Small intestine (tissue), 7 donors: ENCODE results near the gene ERF. TPM values are rescaled to one million over a fixed set of nuclear protein-coding genes. Genes with fewer than 3 reads are reported as not detected.
A peak's percentile ranks its signal among the peaks of the same experiment; 100 is the strongest.

Source experiments
- DNase-seq, 2 donors: peaks; one replicate each; pipeline versions ENCODE4 v3.0.0 to v3.0.0-alpha.2; 2013
- FAIRE-seq: peaks from 2 replicates; lab custom pipeline; 2012; peaks lifted over from hg19 to GRCh38; lab: Jason Lieb, UNC
- H3K27ac ChIP-seq, 3 donors: one replicate each; pipeline ENCODE4 v1.5.1; 2013; ENCODE audit warnings: low read length in 2 of 3, mild to moderate bottlenecking in 2 of 3, control low read depth in 1 of 3, inconsistent platforms in 1 of 3, low read depth in 1 of 3, moderate library complexity in 1 of 3
- H3K27me3 ChIP-seq, 3 donors: one replicate each; pipeline ENCODE4 v1.6.1; 2013; ENCODE audit warnings: low read length in 3 of 3, inconsistent platforms in 1 of 3; ENCODE audit not compliant: control insufficient read depth in 3 of 3, insufficient read depth in 3 of 3
- H3K36me3 ChIP-seq, 3 donors: one replicate each; pipeline ENCODE4 v1.6.1; 2013; ENCODE audit warnings: low read length in 3 of 3, inconsistent platforms in 1 of 3, low read depth in 1 of 3, mild to moderate bottlenecking in 1 of 3, moderate library complexity in 1 of 3; ENCODE audit not compliant: control insufficient read depth in 3 of 3, insufficient read depth in 2 of 3
- H3K4me1 ChIP-seq, 3 donors: one replicate each; pipeline ENCODE4 v1.6.1; 2013; ENCODE audit warnings: low read length in 2 of 3, inconsistent platforms in 1 of 3, low read depth in 1 of 3, mild to moderate bottlenecking in 1 of 3, moderate library complexity in 1 of 3; ENCODE audit not compliant: control insufficient read depth in 3 of 3, insufficient read depth in 2 of 3
- H3K4me3 ChIP-seq, 3 donors: one replicate each; pipeline ENCODE4 v1.5.1; 2013; ENCODE audit warnings: low read length in 3 of 3, control low read depth in 1 of 3, inconsistent platforms in 1 of 3, low read depth in 1 of 3, mild to moderate bottlenecking in 1 of 3, moderate library complexity in 1 of 3
- H3K9me3 ChIP-seq, 2 donors: one replicate each; pipeline ENCODE4 v1.6.1; 2013; ENCODE audit warnings: low read depth in 1 of 2, low read length in 1 of 2; ENCODE audit not compliant: control insufficient read depth in 2 of 2, insufficient read depth in 1 of 2
- WGBS, 3 donors: extraction: QIAGEN DNeasy Blood & Tissue Kit; methylation state at CpG; one replicate each; pipeline ENCODE4 v1.1.7; 2013; 5-methylcytosine and 5-hydroxymethylcytosine counted together
- polyA plus RNA-seq, 4 donors: library from polyadenylated mRNA; stranded (reverse) in 3 of 4; unstranded in 1 of 4; fragments of 200-250 nt in 3 of 4; fragments of 120-200 nt in 1 of 4; gene quantifications; one replicate each; pipeline versions ENCODE4 v1.2.1 to v1.2.3, GENCODE V29; 2013
- donor health status: healthy with polysubstance abuse.
- donor health status: control.
- donor health status: control.
- donor health status: Bipolar disorder and iron deficiency.
- donor health status: healthy.

Gene ERF
- polyA plus RNA-seq, 4 donors = 28.6 to 60.7 (median 41.7) TPM

- H3K4me1 ChIP-seq = peaks cover 0 to 37% (median 6%) of the 10 kb centered on the region in 3 donors
- no peak for FAIRE-seq
Measured at GRCh38 chr19:42272535-42272897, 17.6 kb upstream of the ERF start.

GRCh38 chr19:42271861-42272534 lies 17.1 kb upstream of the ERF start:
- peaks cover 3 to 57% (median 7%) of the 10 kb centered on the region in 3 donors for H3K36me3 ChIP-seq
- H3K9me3 ChIP-seq = no peaks in the 10 kb centered on the region
- H3K27ac ChIP-seq = peak overlapping the region in 1 of 3 donors; percentile 86
- no peak for FAIRE-seq
- DNase-seq = no peak
- no peak overlapping the region for H3K4me3 ChIP-seq
- WGBS, 3 donors = 92 to 94% (median 93%) methylated on average over 29 to 35 of the region's 35 CpGs
- H3K27me3 ChIP-seq = no peaks in the 10 kb centered on the region
- peaks cover 0 to 36% (median 7%) of the 10 kb centered on the region in 3 donors for H3K4me1 ChIP-seq

More at GRCh38 chr19:42272535-42272897, 17.6 kb upstream of the ERF start:
- H3K27ac ChIP-seq = no peak overlapping the region
- no peak overlapping the region for H3K4me3 ChIP-seq
- WGBS, 3 donors = 83 to 96% (median 92%) methylated on average over 7 to 9 of the region's 9 CpGs
- no peaks in the 10 kb centered on the region for H3K27me3 ChIP-seq
- no peaks in the 10 kb centered on the region for H3K9me3 ChIP-seq
- H3K36me3 ChIP-seq = peaks cover 3 to 62% (median 7%) of the 10 kb centered on the region in 3 donors
- DNase-seq = no peak

GRCh38 chr19:42271045-42271419 lies 16.1 kb upstream of the ERF start:
- Histone ChIP-seq H3K27ac (peak overlapping the region; percentile 86 to 91 (median 86)), H3K4me3 (peak overlapping the region in 2 of 3 donors; percentile 58 to 74), H3K27me3 (no peaks in the 10 kb centered on the region), H3K36me3 (peaks cover 3 to 48% (median 7%) of the 10 kb centered on the region in 3 donors), H3K4me1 (peaks cover 0 to 33% (median 7%) of the 10 kb centered on the region in 3 donors), H3K9me3 (no peaks in the 10 kb centered on the region)
- FAIRE-seq (no peak), DNase-seq (peak; percentile 60 to 79)
- 31 to 57% (median 37%) methylated on average over 3 of the region's 3 CpGs for WGBS, 3 donors

- peak in 1 of 2 donors; percentile 68 for DNase-seq
- peaks cover 3 to 42% (median 7%) of the 10 kb centered on the region in 3 donors for H3K36me3 ChIP-seq
- peak overlapping the region; percentile 58 to 74 (median 72) for H3K4me3 ChIP-seq
- H3K27me3 ChIP-seq = no peaks in the 10 kb centered on the region
- peak overlapping the region; percentile 86 to 91 (median 86) for H3K27ac ChIP-seq
- H3K4me1 ChIP-seq = peaks cover 0 to 29% (median 7%) of the 10 kb centered on the region in 3 donors
- WGBS, 3 donors = 3 to 12% (median 3%) methylated on average over 18 of the region's 18 CpGs
- no peak for FAIRE-seq
- no peaks in the 10 kb centered on the region for H3K9me3 ChIP-seq
Measured at GRCh38 chr19:42270346-42271044, 15.6 kb upstream of the ERF start.

GRCh38 chr19:42269478-42270345 lies 14.8 kb upstream of the ERF start:
- H3K27ac ChIP-seq = peak overlapping the region; percentile 86 to 91 (median 86)
- FAIRE-seq (no peak), DNase-seq (no peak)
- peaks cover 0 to 29% (median 7%) of the 10 kb centered on the region in 3 donors for H3K4me1 ChIP-seq
- H3K36me3 ChIP-seq = peaks cover 3 to 35% (median 7%) of the 10 kb centered on the region in 3 donors
- H3K4me3 ChIP-seq = peak overlapping the region; percentile 58 to 74 (median 72)
- H3K27me3 ChIP-seq = no peaks in the 10 kb centered on the region
- H3K9me3 ChIP-seq = no peaks in the 10 kb centered on the region
- 29 to 36% (median 33%) methylated on average over 10 of the region's 10 CpGs for WGBS, 3 donors

- Histone ChIP-seq H3K4me3 (peak within 1 kb of the TSS; percentile 72 to 84 (median 74)), H3K27ac (peak within 1 kb of the TSS; percentile 94 to 100 (median 97)), H3K36me3 (peaks cover 3 to 26% (median 7%) of the 10 kb centered on the region in 3 donors), H3K27me3 (no peaks in the 10 kb centered on the region), H3K9me3 (no peaks in the 10 kb centered on the region), H3K4me1 (peaks cover 0 to 29% (median 7%) of the 10 kb centered on the region in 3 donors)
- WGBS, 3 donors = 0 to 1% (median 1%) methylated on average over 46 to 52 of the region's 52 CpGs
- peak; percentile 95 for FAIRE-seq
- DNase-seq = peak; percentile 100
Measured at GRCh38 chr19:42268704-42269477, 14.0 kb upstream of the ERF start, which contains the start of gene CIC. Gene CIC (plus strand): TSS chr19:42269252. CDS start chr19:42271784, 2,532 bp downstream.

GRCh38 chr19:42268142-42268703 lies 13.3 kb upstream of the ERF start:
- 0 to 1% (median 0%) methylated on average over 39 to 46 of the region's 46 CpGs for WGBS, 3 donors

More at GRCh38 chr19:42268142-42268703, 13.3 kb upstream of the ERF start:
- DNase-seq (peak; percentile 100), FAIRE-seq (peak; percentile 10)
- Histone ChIP-seq H3K9me3 (no peaks in the 10 kb centered on the region), H3K27ac (peak overlapping the region; percentile 94 to 100 (median 97)), H3K27me3 (no peaks in the 10 kb centered on the region), H3K4me3 (peak overlapping the region; percentile 60 to 84 (median 71)), H3K4me1 (peaks cover 0 to 29% (median 7%) of the 10 kb centered on the region in 3 donors), H3K36me3 (peaks cover 3 to 20% (median 7%) of the 10 kb centered on the region in 3 donors)
